Esophagus muscularis mucosa (tissue), 3 donors: ENCODE data around the gene CDC45.

Source experiments
- POLR2A ChIP-seq: fragments of 450-650 bp; IDR thresholded peaks from one replicate; pipeline ENCODE4 v1.6.1; 2017; ENCODE audit warnings: antibody characterized with exemption, moderate library complexity, mild to moderate bottlenecking, low read depth
- POLR2AphosphoS5 ChIP-seq, 2 donors: sonication (generic); formaldehyde crosslinking; IDR thresholded peaks; one replicate each; pipeline ENCODE4 v1.6.1; 2017; ENCODE audit warnings: antibody characterized with exemption in 2 of 2
- TF ChIP-seq, protein P1 (sequence below), 3 experiments: fragments of 200-600 bp in 2 of 3; fragments of 450-650 bp in 1 of 3; sonication (generic) in 2 of 3; IDR thresholded peaks; one replicate each; pipeline ENCODE4 v1.5.1; 2017 to 2019; ENCODE audit warnings: antibody characterized with exemption in 3 of 3, mild to moderate bottlenecking in 2 of 3, moderate library complexity in 1 of 3

DNA sequence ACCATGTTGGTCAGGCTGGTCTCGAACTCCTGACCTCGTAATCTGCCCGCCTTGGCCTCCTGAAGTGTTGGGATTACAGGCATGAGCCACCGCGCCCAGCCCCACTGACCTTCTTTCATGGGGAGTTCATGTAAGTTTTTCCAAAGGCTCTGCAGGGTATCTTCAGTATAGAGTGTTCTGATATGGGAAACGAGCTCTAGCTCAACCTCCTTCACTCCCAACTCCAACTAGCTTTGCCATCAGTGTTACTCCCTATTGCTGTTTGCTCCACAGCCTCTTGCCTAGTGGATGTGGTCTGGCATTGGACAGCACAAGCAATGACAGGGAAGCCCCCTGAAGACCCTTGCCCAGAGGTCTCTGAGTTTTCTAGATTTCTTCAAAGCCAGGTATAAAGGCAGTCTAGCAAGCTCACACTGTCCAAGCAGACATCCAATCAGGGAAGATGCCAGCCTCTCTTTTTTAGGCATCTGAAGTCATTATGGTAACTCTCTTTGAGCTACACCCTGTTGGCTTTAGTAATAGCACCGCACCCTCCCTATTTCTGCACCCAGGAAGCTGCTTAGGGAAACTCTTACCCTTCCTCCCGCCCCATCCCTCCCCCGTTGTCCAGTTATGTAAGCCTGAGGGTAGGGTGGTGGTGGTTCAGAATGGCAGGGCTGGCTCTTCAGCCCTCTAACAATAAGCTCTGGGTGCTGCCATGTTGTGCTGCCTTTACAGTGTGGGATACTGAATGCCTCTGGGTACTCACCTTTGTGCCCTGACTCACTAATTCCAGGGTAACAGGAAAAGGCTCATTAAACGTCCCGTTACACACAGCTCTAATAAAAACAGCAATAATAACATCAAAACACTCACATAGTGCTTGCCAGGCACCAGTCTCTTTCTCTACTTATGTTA, 85.9 kb downstream of the CDC45 start:
- TF ChIP-seq, protein P1, sequence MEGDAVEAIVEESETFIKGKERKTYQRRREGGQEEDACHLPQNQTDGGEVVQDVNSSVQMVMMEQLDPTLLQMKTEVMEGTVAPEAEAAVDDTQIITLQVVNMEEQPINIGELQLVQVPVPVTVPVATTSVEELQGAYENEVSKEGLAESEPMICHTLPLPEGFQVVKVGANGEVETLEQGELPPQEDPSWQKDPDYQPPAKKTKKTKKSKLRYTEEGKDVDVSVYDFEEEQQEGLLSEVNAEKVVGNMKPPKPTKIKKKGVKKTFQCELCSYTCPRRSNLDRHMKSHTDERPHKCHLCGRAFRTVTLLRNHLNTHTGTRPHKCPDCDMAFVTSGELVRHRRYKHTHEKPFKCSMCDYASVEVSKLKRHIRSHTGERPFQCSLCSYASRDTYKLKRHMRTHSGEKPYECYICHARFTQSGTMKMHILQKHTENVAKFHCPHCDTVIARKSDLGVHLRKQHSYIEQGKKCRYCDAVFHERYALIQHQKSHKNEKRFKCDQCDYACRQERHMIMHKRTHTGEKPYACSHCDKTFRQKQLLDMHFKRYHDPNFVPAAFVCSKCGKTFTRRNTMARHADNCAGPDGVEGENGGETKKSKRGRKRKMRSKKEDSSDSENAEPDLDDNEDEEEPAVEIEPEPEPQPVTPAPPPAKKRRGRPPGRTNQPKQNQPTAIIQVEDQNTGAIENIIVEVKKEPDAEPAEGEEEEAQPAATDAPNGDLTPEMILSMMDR (IDR thresholded peaks at IDR 0.05) = no peak
- TF ChIP-seq POLR2A (no peak), POLR2AphosphoS5 (IDR thresholded peaks at IDR 0.05) (peak in 1 of 2 donors; percentile 66)
